Fibroblast of lung (primary cell): ENCODE measurements around the gene PDK3.

ENCODE experiments used
- CTCF ChIP-seq, 2 donors: IDR thresholded peaks in 1 of 2; conservative IDR thresholded peaks in 1 of 2; 1 replicate in 1 of 2; 2 replicates in 1 of 2; pipeline ENCODE4 v1.5.1; 2011 to 2012; ENCODE audit warnings: low read length in 2 of 2, control low read depth in 1 of 2, inconsistent platforms in 1 of 2, low read depth in 1 of 2, mild to moderate bottlenecking in 1 of 2
- EZH2 ChIP-seq: IDR thresholded peaks from 2 replicates; pipeline ENCODE4 v1.5.1; 2012; ENCODE audit warnings: low read length, control low read depth, mild to moderate bottlenecking; ENCODE audit errors: missing control alignments

GRCh38 chrX:24542756-24543155, 77.7 kb downstream of the PDK3 start:
- no peak for TF ChIP-seq CTCF (conservative IDR thresholded peaks at IDR 0.05 in 1 of 2, IDR thresholded peaks at IDR 0.05 in 1 of 2; ENCODE audit: low read depth in 1 of 2, low read length in 2 of 2)
- TF ChIP-seq EZH2: no peak
